WI38 (cell line): ENCODE results near the gene VTA1.
A peak's percentile ranks its signal among the peaks of the same experiment; 100 is the strongest.

Source experiments
- H3K4me3 ChIP-seq: 2 replicates; pipeline ENCODE4 v1.5.1; 2011; ENCODE audit warnings: low read depth, mild to moderate bottlenecking, control low read depth, low read length
- TF ChIP-seq, protein P1 (sequence below): IDR thresholded peaks from 2 replicates; pipeline ENCODE4 v1.5.1; 2012; ENCODE audit warnings: low read depth, mild to moderate bottlenecking, control low read depth, low read length

VTA1 gene

DNA sequence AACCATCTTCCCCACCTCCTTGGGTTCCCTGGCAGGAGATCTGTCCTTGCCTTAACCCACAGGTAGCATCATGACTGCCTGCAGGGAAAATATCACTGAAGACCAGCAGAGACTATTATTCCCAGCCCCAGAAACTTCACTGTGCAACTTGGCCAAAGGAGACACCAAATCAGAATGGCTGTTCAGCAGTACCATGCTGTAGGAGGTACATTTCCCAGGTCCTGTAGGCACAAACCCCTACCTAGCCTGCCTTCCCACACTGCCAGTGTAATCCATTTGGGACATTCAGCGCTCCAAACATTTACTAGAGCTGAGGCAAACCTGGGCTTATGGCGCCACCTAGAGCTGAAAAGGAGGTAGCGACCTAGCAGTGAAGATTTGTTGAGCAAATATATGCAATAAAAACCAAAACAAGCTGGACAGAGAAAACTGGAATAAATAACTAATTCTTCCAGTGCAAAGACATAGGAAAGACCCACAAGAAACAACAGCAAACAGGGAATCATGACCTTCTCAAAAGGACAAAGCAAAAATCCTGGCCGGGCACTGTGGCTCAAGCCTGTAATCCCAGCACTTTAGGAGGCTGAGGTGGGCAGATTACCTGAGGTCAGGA, 60.3 kb downstream of the VTA1 start:
- TF ChIP-seq, protein P1, sequence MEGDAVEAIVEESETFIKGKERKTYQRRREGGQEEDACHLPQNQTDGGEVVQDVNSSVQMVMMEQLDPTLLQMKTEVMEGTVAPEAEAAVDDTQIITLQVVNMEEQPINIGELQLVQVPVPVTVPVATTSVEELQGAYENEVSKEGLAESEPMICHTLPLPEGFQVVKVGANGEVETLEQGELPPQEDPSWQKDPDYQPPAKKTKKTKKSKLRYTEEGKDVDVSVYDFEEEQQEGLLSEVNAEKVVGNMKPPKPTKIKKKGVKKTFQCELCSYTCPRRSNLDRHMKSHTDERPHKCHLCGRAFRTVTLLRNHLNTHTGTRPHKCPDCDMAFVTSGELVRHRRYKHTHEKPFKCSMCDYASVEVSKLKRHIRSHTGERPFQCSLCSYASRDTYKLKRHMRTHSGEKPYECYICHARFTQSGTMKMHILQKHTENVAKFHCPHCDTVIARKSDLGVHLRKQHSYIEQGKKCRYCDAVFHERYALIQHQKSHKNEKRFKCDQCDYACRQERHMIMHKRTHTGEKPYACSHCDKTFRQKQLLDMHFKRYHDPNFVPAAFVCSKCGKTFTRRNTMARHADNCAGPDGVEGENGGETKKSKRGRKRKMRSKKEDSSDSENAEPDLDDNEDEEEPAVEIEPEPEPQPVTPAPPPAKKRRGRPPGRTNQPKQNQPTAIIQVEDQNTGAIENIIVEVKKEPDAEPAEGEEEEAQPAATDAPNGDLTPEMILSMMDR, result peak; percentile 86
- H3K4me3 ChIP-seq, result no peak overlapping the region

DNA sequence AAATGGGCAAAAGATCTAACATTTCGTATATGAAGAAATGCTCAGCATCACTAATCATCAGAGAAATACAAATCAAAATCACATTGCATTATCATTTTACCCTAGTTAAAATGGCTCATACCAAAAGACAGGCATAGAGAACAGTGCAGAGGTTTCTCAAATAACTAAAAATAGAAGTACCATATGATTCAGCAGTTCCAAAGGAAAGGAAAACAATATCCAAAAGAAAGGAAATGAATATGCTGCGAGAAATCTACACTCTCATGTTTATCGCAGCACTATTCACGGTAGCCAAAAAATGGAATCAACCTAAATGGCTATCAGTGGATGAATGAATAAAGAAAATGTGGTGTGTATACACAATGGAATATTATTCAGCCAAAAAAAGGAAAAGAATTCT, 63.5 kb downstream of the VTA1 start:
- H3K4me3 ChIP-seq, result no peak overlapping the region
- TF ChIP-seq, protein P1, result no peak

DNA sequence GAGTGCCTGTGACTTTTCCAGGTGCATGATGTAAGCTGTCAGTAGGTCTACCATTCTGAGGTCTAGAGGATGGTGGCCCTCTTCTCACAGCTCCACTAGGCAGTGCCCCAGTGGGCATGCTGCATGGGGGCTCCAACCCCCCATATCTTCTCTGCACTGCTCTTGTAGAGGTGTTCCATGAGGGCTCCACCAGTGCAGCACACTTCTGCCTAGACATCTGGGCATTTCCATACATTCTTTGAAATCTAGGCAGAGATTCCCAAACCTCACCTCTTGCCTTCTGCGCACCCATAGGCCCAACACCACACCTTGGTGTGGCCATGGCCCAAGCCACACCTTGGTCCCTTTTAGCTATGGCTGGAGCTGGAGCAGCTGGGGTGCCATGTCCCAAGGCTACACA, 66.3 kb downstream of the VTA1 start:
- TF ChIP-seq, protein P1, result no peak
- no peak overlapping the region for H3K4me3 ChIP-seq

DNA sequence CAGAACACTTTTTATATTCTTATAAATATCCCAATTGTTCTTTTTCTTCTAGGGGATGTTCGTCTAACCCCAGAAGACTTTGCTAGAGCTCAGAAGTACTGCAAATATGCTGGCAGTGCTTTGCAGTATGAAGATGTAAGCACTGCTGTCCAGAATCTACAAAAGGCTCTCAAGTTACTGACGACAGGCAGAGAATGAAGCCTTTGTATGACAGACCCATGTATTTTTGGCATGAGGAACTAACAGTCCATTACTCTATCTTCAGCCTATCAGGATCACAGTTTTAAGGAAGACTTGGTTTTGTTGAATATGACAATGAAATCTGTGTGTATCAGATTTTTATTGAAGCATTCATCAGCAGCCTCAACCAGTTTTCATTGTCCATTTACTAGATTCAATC, 71.4 kb downstream of the VTA1 start:
- TF ChIP-seq, protein P1, result no peak
- H3K4me3 ChIP-seq, result no peak overlapping the region

DNA sequence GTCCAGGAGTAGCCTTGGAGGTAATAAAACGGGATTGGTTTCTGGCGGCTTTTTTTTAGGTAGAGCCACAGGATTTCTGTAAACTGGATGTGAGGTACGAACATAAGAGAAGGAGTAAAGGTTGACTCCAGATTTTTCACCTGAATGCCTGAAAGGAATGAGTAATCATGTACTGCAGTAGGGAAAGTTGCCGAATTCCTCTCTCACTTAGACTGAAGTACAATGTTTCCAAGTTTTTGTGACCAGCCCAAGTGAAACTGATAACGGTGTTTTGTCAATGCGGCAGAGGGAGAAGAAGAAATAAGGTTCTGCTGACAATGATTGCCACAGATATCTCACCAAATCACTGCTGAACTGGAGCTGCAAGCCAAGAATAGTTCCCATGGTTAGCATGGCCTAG, 75.0 kb downstream of the VTA1 start:
- TF ChIP-seq, protein P1, result no peak
- no peak overlapping the region for H3K4me3 ChIP-seq

DNA sequence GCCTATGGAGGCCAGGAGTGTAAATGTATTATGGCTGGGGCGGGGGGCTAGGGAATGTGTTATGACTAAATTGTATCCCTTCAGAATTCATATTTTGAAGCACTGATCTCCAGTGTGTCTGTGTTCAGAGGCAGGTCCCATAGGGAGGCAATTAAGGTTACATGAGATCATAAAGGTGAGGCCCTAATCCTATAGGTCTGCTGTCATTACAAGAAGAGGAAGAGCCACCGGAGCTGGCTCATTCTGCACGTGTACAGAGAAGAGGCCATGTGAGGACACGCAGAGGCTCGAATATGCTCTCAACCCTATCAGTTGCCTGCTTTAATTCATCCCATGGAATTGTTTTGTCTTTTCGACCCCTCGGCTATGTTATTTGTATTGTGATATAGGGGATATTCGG, 76.9 kb downstream of the VTA1 start:
- no peak overlapping the region for H3K4me3 ChIP-seq
- TF ChIP-seq, protein P1, result no peak

DNA sequence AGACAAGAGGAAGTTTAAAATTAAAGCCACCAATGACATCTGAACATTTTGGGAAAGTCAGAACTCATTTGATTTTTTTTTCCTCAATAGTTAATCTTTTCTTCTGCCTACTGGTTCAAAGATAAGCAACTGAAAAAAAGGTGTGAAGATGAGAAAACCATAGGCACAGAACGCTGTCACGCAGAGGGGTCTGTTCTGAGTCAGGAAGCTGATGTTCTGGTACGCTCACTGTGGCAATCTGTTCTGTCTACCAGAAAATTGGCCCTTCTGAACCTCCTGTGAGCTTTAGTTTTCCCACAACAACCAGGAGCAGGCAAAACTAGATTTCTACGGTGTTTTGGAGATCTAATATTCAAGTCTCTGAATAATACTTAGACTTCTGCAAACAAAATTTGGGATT, 78.1 kb downstream of the VTA1 start:
- TF ChIP-seq, protein P1, result no peak
- H3K4me3 ChIP-seq, result no peak overlapping the region
